DMS53 treated with DMSO at 0.1 percent for 48 hours (cell line): Measurements from ENCODE around the gene UPK3BL1.
"Not testable (repeated sequence)": the region's sequence is repeated elsewhere in the genome, so short reads cannot be mapped to it uniquely, and the experiment has no call there.

Experiments used
- DNase-seq: peaks from one replicate; lab custom pipeline; 2025; ENCODE audit not compliant: unreplicated experiment; lab: John Stamatoyannopoulos, UW

The UPK3BL1 gene

GRCh38 chr7:102642691-102643090 is at the start of gene UPK3BL1:
Gene UPK3BL1, minus strand, starts transcription at chr7:102642791. Its CDS starts 50 bp downstream, at chr7:102642741.
- DNase-seq = not testable (repeated sequence)

GRCh38 chr7:102690602-102691001 is 48.0 kb upstream of the UPK3BL1 start:
- not testable (repeated sequence) for DNase-seq

- DNase-seq = not testable (repeated sequence)
Observed at GRCh38 chr7:102689436-102690282, 47.1 kb upstream of the UPK3BL1 start.

GRCh38 chr7:102688299-102689036 is 45.9 kb upstream of the UPK3BL1 start:
- not testable (repeated sequence) for DNase-seq

GRCh38 chr7:102682560-102682959 is 40.0 kb upstream of the UPK3BL1 start:
- DNase-seq = not testable (repeated sequence)

- not testable (repeated sequence) for DNase-seq
Observed at GRCh38 chr7:102680780-102681179, 38.2 kb upstream of the UPK3BL1 start.

GRCh38 chr7:102675545-102675944 is 33.0 kb upstream of the UPK3BL1 start:
- not testable (repeated sequence) for DNase-seq

GRCh38 chr7:102673447-102674067 is 31.0 kb upstream of the UPK3BL1 start:
- DNase-seq = not testable (repeated sequence)

GRCh38 chr7:102671956-102672307 is 29.3 kb upstream of the UPK3BL1 start:
- not testable (repeated sequence) for DNase-seq

GRCh38 chr7:102671166-102671955 is 28.8 kb upstream of the UPK3BL1 start, which contains the start of gene POLR2J2:
Gene POLR2J2, minus strand, starts transcription at chr7:102671663. Its CDS starts 62 bp downstream, at chr7:102671601.
- not testable (repeated sequence) for DNase-seq

- DNase-seq = not testable (repeated sequence)
Observed at GRCh38 chr7:102667523-102667922, 24.9 kb upstream of the UPK3BL1 start.

- DNase-seq = not testable (repeated sequence)
Observed at GRCh38 chr7:102666850-102667249, 24.3 kb upstream of the UPK3BL1 start.

- DNase-seq = not testable (repeated sequence)
Observed at GRCh38 chr7:102664765-102665164, 22.2 kb upstream of the UPK3BL1 start.

GRCh38 chr7:102649924-102650323 is 7.3 kb upstream of the UPK3BL1 start, which contains the start of gene SPDYE2B:
Gene SPDYE2B, plus strand, starts transcription at chr7:102650319. Its CDS starts 2,030 bp downstream, at chr7:102652349.
- DNase-seq = not testable (repeated sequence)

GRCh38 chr7:102647813-102648212 is 5.2 kb upstream of the UPK3BL1 start:
- not testable (repeated sequence) for DNase-seq

GRCh38 chr7:102643404-102643803 is 813 bp upstream of the UPK3BL1 start:
- not testable (repeated sequence) for DNase-seq

- not testable (repeated sequence) for DNase-seq
Observed at GRCh38 chr7:102638848-102639247, 3.7 kb downstream of the UPK3BL1 start.

- not testable (repeated sequence) for DNase-seq
Observed at GRCh38 chr7:102636956-102637355, 5.6 kb downstream of the UPK3BL1 start.

- not testable (repeated sequence) for DNase-seq
Observed at GRCh38 chr7:102635354-102635753, 7.2 kb downstream of the UPK3BL1 start.

GRCh38 chr7:102634299-102634698 is 8.3 kb downstream of the UPK3BL1 start:
- DNase-seq = not testable (repeated sequence)
